Suprapubic skin (tissue), 4 donors: ENCODE results near the gene RSBN1L. TPM values are rescaled to one million over a fixed set of nuclear protein-coding genes. Genes with fewer than 3 reads are reported as not detected.

Experiments used
- DNase-seq, 2 donors: peaks; one replicate each; pipeline ENCODE4 v3.0.0-alpha.2; 2019; ENCODE audit warnings: low spot score in 2 of 2
- H3K27ac ChIP-seq: fragments of 200-600 bp; sonication (generic); one replicate; pipeline ENCODE4 v1.5.1; 2019
- H3K27me3 ChIP-seq: fragments of 200-600 bp; sonication (generic); one replicate; pipeline ENCODE4 v1.5.1; 2019
- H3K36me3 ChIP-seq: fragments of 200-600 bp; sonication (generic); one replicate; pipeline ENCODE4 v1.5.1; 2019
- H3K4me1 ChIP-seq: fragments of 200-600 bp; sonication (generic); one replicate; pipeline ENCODE4 v1.5.1; 2019
- H3K4me3 ChIP-seq: fragments of 200-600 bp; sonication (generic); one replicate; pipeline ENCODE4 v1.5.1; 2019; ENCODE audit warnings: mild to moderate bottlenecking
- H3K9me3 ChIP-seq: fragments of 200-600 bp; sonication (generic); one replicate; pipeline ENCODE4 v1.5.1; 2019
- CTCF ChIP-seq, 2 donors: fragments of 200-600 bp in 1 of 2; fragments of 450-650 bp in 1 of 2; sonication (generic) in 1 of 2; IDR thresholded peaks; one replicate each; pipeline ENCODE4 v1.5.1; 2016 to 2019; ENCODE audit warnings: antibody characterized with exemption in 2 of 2, mild to moderate bottlenecking in 1 of 2, moderate library complexity in 1 of 2
- EP300 ChIP-seq: sonication (generic); formaldehyde crosslinking; IDR thresholded peaks from one replicate; pipeline ENCODE4 v1.6.1; 2017; ENCODE audit warnings: antibody characterized with exemption
- POLR2A ChIP-seq, 2 donors: fragments of 450-650 bp; IDR thresholded peaks; one replicate each; pipeline ENCODE4 v1.6.1; 2017; ENCODE audit warnings: antibody characterized with exemption in 2 of 2, mild to moderate bottlenecking in 2 of 2, moderate library complexity in 2 of 2
- POLR2AphosphoS5 ChIP-seq, 3 donors: sonication (generic); formaldehyde crosslinking; IDR thresholded peaks; one replicate each; pipeline ENCODE4 v1.6.1; 2017; ENCODE audit warnings: antibody characterized with exemption in 3 of 3
- WGBS: methylation state at CpG from one replicate; pipeline ENCODE4 v1.1.5; 2018; 5-methylcytosine and 5-hydroxymethylcytosine counted together
- total RNA-seq, 4 donors: library from RNA; depleted of rRNA; stranded (reverse); fragments of >200 nt; gene quantifications; one replicate each; pipeline ENCODE4 v1.1.0, GENCODE V29; 2016

RSBN1L gene
- total RNA-seq, 4 donors from 2014 or later, result 17.1 to 19.7 (median 18.3) TPM

GRCh38 chr7:77798394-77799077 lies 102.3 kb downstream of the RSBN1L start, which contains the start of the genes PHTF2 and TMEM60:
TSS of gene PHTF2 (plus strand) at chr7:77798773.
TSS of gene TMEM60 (minus strand) at chr7:77798434. CDS start at chr7:77794373, 4,061 bp downstream.
- Histone ChIP-seq H3K9me3 (no peaks in the 10 kb centered on the region), H3K4me1 (peaks cover 34% of the 10 kb centered on the region), H3K27me3 (no peaks in the 10 kb centered on the region), H3K4me3 (peak within 1 kb of the TSS; percentile 92), H3K36me3 (peaks cover 11% of the 10 kb centered on the region), H3K27ac (peak within 1 kb of the TSS; percentile 86)
- DNase-seq, result peak; percentile 98 to 99
- TF ChIP-seq POLR2AphosphoS5 (IDR thresholded peaks at IDR 0.05) (peak in 2 of 3 donors; percentile 40), EP300 (no peak), CTCF (IDR thresholded peaks at IDR 0.05) (peak in 1 of 2 donors; percentile 52), POLR2A (IDR thresholded peaks at IDR 0.05) (no peak)
- 2% methylated on average over 19 of the region's 61 CpGs for WGBS

- peaks cover 33% of the 10 kb centered on the region for H3K4me1 ChIP-seq
- TF ChIP-seq POLR2A (IDR thresholded peaks at IDR 0.05), result no peak
- no peak for TF ChIP-seq EP300
- no peak for TF ChIP-seq CTCF (IDR thresholded peaks at IDR 0.05)
- no peak for TF ChIP-seq POLR2AphosphoS5 (IDR thresholded peaks at IDR 0.05)
Measured at GRCh38 chr7:77799078-77799964, 103.1 kb downstream of the RSBN1L start.

GRCh38 chr7:77800158-77800557 lies 103.9 kb downstream of the RSBN1L start:
- H3K4me3 ChIP-seq, result peak overlapping the region; percentile 92
- no peaks in the 10 kb centered on the region for H3K27me3 ChIP-seq
- DNase-seq, result no peak
- H3K9me3 ChIP-seq, result no peaks in the 10 kb centered on the region
- peaks cover 1% of the 10 kb centered on the region for H3K36me3 ChIP-seq
- H3K27ac ChIP-seq, result no peak overlapping the region
- H3K4me1 ChIP-seq, result peaks cover 27% of the 10 kb centered on the region
- TF ChIP-seq POLR2AphosphoS5 (IDR thresholded peaks at IDR 0.05), result no peak
- 58% methylated on average over 4 of the region's 4 CpGs for WGBS

More at GRCh38 chr7:77799078-77799964, 103.1 kb downstream of the RSBN1L start:
- 1% methylated on average over 27 of the region's 55 CpGs for WGBS
- peak; percentile 77 to 83 for DNase-seq
- no peaks in the 10 kb centered on the region for H3K9me3 ChIP-seq
- H3K36me3 ChIP-seq, result peaks cover 7% of the 10 kb centered on the region
- H3K4me3 ChIP-seq, result peak overlapping the region; percentile 92
- H3K27ac ChIP-seq, result peak overlapping the region; percentile 86
- H3K27me3 ChIP-seq, result no peaks in the 10 kb centered on the region

- Histone ChIP-seq H3K4me1 (peaks cover 27% of the 10 kb centered on the region), H3K27ac (no peak overlapping the region), H3K36me3 (no peaks in the 10 kb centered on the region), H3K27me3 (no peaks in the 10 kb centered on the region), H3K9me3 (no peaks in the 10 kb centered on the region), H3K4me3 (no peak overlapping the region)
- WGBS, result 90% methylated on average over 2 of the region's 2 CpGs
- TF ChIP-seq POLR2AphosphoS5 (IDR thresholded peaks at IDR 0.05) (no peak), EP300 (no peak), POLR2A (IDR thresholded peaks at IDR 0.05) (no peak), CTCF (IDR thresholded peaks at IDR 0.05) (no peak)
- no peak for DNase-seq
Measured at GRCh38 chr7:77800730-77801129, 104.5 kb downstream of the RSBN1L start.

- DNase-seq, result no peak
- no peaks in the 10 kb centered on the region for H3K36me3 ChIP-seq
- no peaks in the 10 kb centered on the region for H3K27me3 ChIP-seq
- no peak overlapping the region for H3K27ac ChIP-seq
- 82% methylated on average over 2 of the region's 2 CpGs for WGBS
- H3K4me1 ChIP-seq, result peaks cover 14% of the 10 kb centered on the region
- no peak overlapping the region for H3K4me3 ChIP-seq
- no peaks in the 10 kb centered on the region for H3K9me3 ChIP-seq
- TF ChIP-seq POLR2A (IDR thresholded peaks at IDR 0.05) (no peak), POLR2AphosphoS5 (IDR thresholded peaks at IDR 0.05) (no peak), EP300 (no peak)
Measured at GRCh38 chr7:77802557-77803405, 106.5 kb downstream of the RSBN1L start.
